Neural progenitor cell (in vitro differentiated cells): ENCODE measurements around the gene MANBA. TPM values are rescaled to one million over a fixed set of nuclear protein-coding genes. Genes with fewer than 3 reads are reported as not detected.

ENCODE experiments used
- DNase-seq: peaks from one replicate; pipeline ENCODE4 v3.0.0-alpha.2; 2016; ENCODE audit warnings: low spot score
- H2AFZ ChIP-seq: fragments of 200-600 bp; sonication (generic); replicated peaks from 2 replicates; pipeline ENCODE4 v1.6.1; 2016; ENCODE audit warnings: antibody characterized with exemption
- H3F3A ChIP-seq: fragments of 200-600 bp; sonication (generic); 2 replicates; pipeline ENCODE4 v1.6.1; 2016; ENCODE audit warnings: antibody characterized with exemption, low read depth
- H3K27ac ChIP-seq: fragments of 200-600 bp; sonication (generic); 2 replicates; pipeline ENCODE4 v1.5.1; 2016; ENCODE audit warnings: mild to moderate bottlenecking
- H3K27me3 ChIP-seq: fragments of 200-600 bp; sonication (generic); 2 replicates; pipeline ENCODE4 v1.6.1; 2016; ENCODE audit warnings: mild to moderate bottlenecking, moderate library complexity
- H3K36me3 ChIP-seq: fragments of 200-600 bp; sonication (generic); 2 replicates; pipeline ENCODE4 v1.5.1; 2016
- H3K4me1 ChIP-seq: fragments of 200-600 bp; sonication (generic); 2 replicates; pipeline ENCODE4 v1.6.1; 2016; ENCODE audit warnings: mixed run types
- H3K4me2 ChIP-seq: fragments of 200-600 bp; sonication (generic); 2 replicates; pipeline ENCODE4 v1.6.1; 2016
- H3K4me3 ChIP-seq: fragments of 200-600 bp; sonication (generic); 2 replicates; pipeline ENCODE4 v1.5.1; 2016
- H3K79me2 ChIP-seq: fragments of 200-600 bp; sonication (generic); 2 replicates; pipeline ENCODE4 v1.6.1; 2016; ENCODE audit warnings: low read depth
- H3K9ac ChIP-seq: fragments of 200-600 bp; sonication (generic); 2 replicates; pipeline ENCODE4 v1.6.1; 2016
- H3K9me3 ChIP-seq: fragments of 200-600 bp; sonication (generic); 2 replicates; pipeline ENCODE4 v1.5.1; 2016; ENCODE audit warnings: low read depth
- H4K20me1 ChIP-seq: fragments of 200-600 bp; sonication (generic); 2 replicates; pipeline ENCODE4 v1.6.1; 2016; ENCODE audit warnings: low read depth
- H3K27ac Mint-ChIP-seq: 3 replicates; pipeline ENCODE4 v1.8.0; 2021; ENCODE audit warnings: mixed read lengths
- H3K27me3 Mint-ChIP-seq: 2 replicates; pipeline ENCODE4 v1.8.0; 2022; ENCODE audit warnings: low read depth, mild to moderate bottlenecking, inconsistent platforms, moderate library complexity, mixed read lengths; ENCODE audit not compliant: insufficient read depth
- H3K36me3 Mint-ChIP-seq: 3 replicates; pipeline ENCODE4 v1.8.0; 2021; ENCODE audit warnings: mixed read lengths
- H3K4me1 Mint-ChIP-seq: 3 replicates; pipeline ENCODE4 v1.8.0; 2021; ENCODE audit warnings: mixed read lengths
- H3K4me3 Mint-ChIP-seq: 3 replicates; pipeline ENCODE4 v1.8.0; 2021; ENCODE audit warnings: mild to moderate bottlenecking, moderate library complexity, mixed read lengths
- H3K9me3 Mint-ChIP-seq: 3 replicates; pipeline ENCODE4 v1.8.0; 2020; ENCODE audit warnings: mixed read lengths
- CTCF ChIP-seq: fragments of 200-600 bp; sonication (generic); IDR thresholded peaks from 2 replicates; pipeline ENCODE4 v1.5.1; 2017; ENCODE audit warnings: antibody characterized with exemption, mild to moderate bottlenecking
- EZH2 ChIP-seq: fragments of 200-600 bp; sonication (generic); IDR thresholded peaks from 2 replicates; pipeline ENCODE4 v1.6.1; 2017; ENCODE audit warnings: antibody characterized with exemption, mild to moderate bottlenecking, moderate library complexity
- EZH2phosphoT487 ChIP-seq: fragments of 200-600 bp; sonication (generic); IDR thresholded peaks from 2 replicates; pipeline ENCODE4 v1.6.1; 2017; ENCODE audit warnings: antibody characterized with exemption
- total RNA-seq: library from RNA; depleted of rRNA; stranded (reverse); fragments of >200 nt; gene quantifications from 2 replicates; pipeline ENCODE4 v1.2.3, GENCODE V29; 2015; ENCODE audit warnings: low replicate concordance

Gene MANBA
- total RNA-seq, 1 donor from 2014 or later, result 53.4 TPM

- TF ChIP-seq CTCF, result no peak
- no peak for TF ChIP-seq EZH2
- no peak for TF ChIP-seq EZH2phosphoT487
- Histone ChIP-seq H3F3A (no peaks in the 10 kb centered on the region), H2AFZ (no peak overlapping the region), H3K36me3 (peaks cover 7% of the 10 kb centered on the region), H4K20me1 (no peaks in the 10 kb centered on the region), H3K79me2 (no peaks in the 10 kb centered on the region), H3K9me3 (no peaks in the 10 kb centered on the region), H3K27ac (no peak overlapping the region), H3K9ac (no peak overlapping the region), H3K4me2 (no peak overlapping the region), H3K4me1 (no peaks in the 10 kb centered on the region), H3K4me3 (no peak overlapping the region), H3K27me3 (no peaks in the 10 kb centered on the region)
- peaks cover 6% of the 10 kb centered on the region for H3K36me3 Mint-ChIP-seq
- H3K4me3 Mint-ChIP-seq, result no peak overlapping the region
- no peak overlapping the region for H3K27ac Mint-ChIP-seq
- H3K4me1 Mint-ChIP-seq, result peaks cover 9% of the 10 kb centered on the region
- no peaks in the 10 kb centered on the region for H3K9me3 Mint-ChIP-seq
- DNase-seq, result no peak
- no peaks in the 10 kb centered on the region for H3K27me3 Mint-ChIP-seq
Observed at GRCh38 chr4:102692474-102692873, 68.3 kb downstream of the MANBA start.

GRCh38 chr4:102687982-102688433 lies 72.8 kb downstream of the MANBA start:
- Histone ChIP-seq H3K4me1 (no peaks in the 10 kb centered on the region), H3K27me3 (no peaks in the 10 kb centered on the region), H3K4me2 (no peak overlapping the region), H3K4me3 (no peak overlapping the region), H4K20me1 (no peaks in the 10 kb centered on the region), H3K9me3 (no peaks in the 10 kb centered on the region), H3K79me2 (no peaks in the 10 kb centered on the region), H3K9ac (no peak overlapping the region), H3K27ac (no peak overlapping the region), H3F3A (no peaks in the 10 kb centered on the region), H2AFZ (no peak overlapping the region), H3K36me3 (peaks cover 7% of the 10 kb centered on the region)
- no peaks in the 10 kb centered on the region for H3K27me3 Mint-ChIP-seq
- H3K27ac Mint-ChIP-seq, result no peak overlapping the region
- DNase-seq, result no peak
- no peaks in the 10 kb centered on the region for H3K36me3 Mint-ChIP-seq
- no peaks in the 10 kb centered on the region for H3K4me1 Mint-ChIP-seq
- TF ChIP-seq EZH2 (no peak), CTCF (no peak), EZH2phosphoT487 (no peak)
- H3K9me3 Mint-ChIP-seq, result no peaks in the 10 kb centered on the region
- H3K4me3 Mint-ChIP-seq, result no peak overlapping the region

- Histone ChIP-seq H3K36me3 (peaks cover 7% of the 10 kb centered on the region), H3F3A (no peaks in the 10 kb centered on the region), H3K9me3 (no peaks in the 10 kb centered on the region), H3K79me2 (no peaks in the 10 kb centered on the region), H3K27ac (no peak overlapping the region), H3K4me3 (no peak overlapping the region), H4K20me1 (no peaks in the 10 kb centered on the region), H2AFZ (no peak overlapping the region), H3K9ac (no peak overlapping the region), H3K27me3 (no peaks in the 10 kb centered on the region), H3K4me1 (no peaks in the 10 kb centered on the region), H3K4me2 (no peak overlapping the region)
- Mint-ChIP-seq H3K4me3 (no peak overlapping the region), H3K27ac (no peak overlapping the region), H3K27me3 (no peaks in the 10 kb centered on the region), H3K36me3 (no peaks in the 10 kb centered on the region), H3K9me3 (no peaks in the 10 kb centered on the region), H3K4me1 (no peaks in the 10 kb centered on the region)
- DNase-seq, result no peak
- no peak for TF ChIP-seq EZH2
- no peak for TF ChIP-seq EZH2phosphoT487
- no peak for TF ChIP-seq CTCF
Observed at GRCh38 chr4:102687373-102687981, 73.3 kb downstream of the MANBA start.
